ENCODE measurements around the gene UHRF1.
"Not testable (repeated sequence)": the region's sequence is repeated elsewhere in the genome, so short reads cannot be mapped to it uniquely, and the experiment has no call there.

The UHRF1 gene

GRCh38 chr19:4970558-4971423 lies 61.5 kb downstream of the UHRF1 start:
- in situ Hi-C loops (cut with MboI; ENCODE audit: low sequenced_read_pairs): no loop called here

- in situ Hi-C loops (cut with MboI; ENCODE audit: low sequenced_read_pairs): no loop called here
Observed at GRCh38 chr19:4971424-4971793, 62.1 kb downstream of the UHRF1 start.

- in situ Hi-C loops (cut with MboI; ENCODE audit: low sequenced_read_pairs): no loop called here
Observed at GRCh38 chr19:4971816-4972495, 62.7 kb downstream of the UHRF1 start.

GRCh38 chr19:4972509-4973230 lies 63.4 kb downstream of the UHRF1 start:
- in situ Hi-C loops (cut with MboI; ENCODE audit: low sequenced_read_pairs): no loop called here

GRCh38 chr19:4974880-4975469 lies 65.7 kb downstream of the UHRF1 start:
- in situ Hi-C loops (cut with MboI; ENCODE audit: low sequenced_read_pairs): no loop called here

GRCh38 chr19:4975601-4976000 lies 66.3 kb downstream of the UHRF1 start:
- in situ Hi-C loops (cut with MboI; ENCODE audit: low sequenced_read_pairs): not testable (repeated sequence)

- in situ Hi-C loops (cut with MboI; ENCODE audit: low sequenced_read_pairs): no loop called here
Observed at GRCh38 chr19:4976401-4977298, 67.3 kb downstream of the UHRF1 start.

GRCh38 chr19:4977299-4978174 lies 68.2 kb downstream of the UHRF1 start:
- in situ Hi-C loops (cut with MboI; ENCODE audit: low sequenced_read_pairs): no loop called here

GRCh38 chr19:4979211-4979807 lies 70.0 kb downstream of the UHRF1 start:
- in situ Hi-C loops (cut with MboI; ENCODE audit: low sequenced_read_pairs): no loop called here

- in situ Hi-C loops (cut with MboI; ENCODE audit: low sequenced_read_pairs): no loop called here
Observed at GRCh38 chr19:4980067-4980466, 70.8 kb downstream of the UHRF1 start.

- in situ Hi-C loops (cut with MboI; ENCODE audit: low sequenced_read_pairs): no loop called here
Observed at GRCh38 chr19:4980838-4981680, 71.8 kb downstream of the UHRF1 start.

- in situ Hi-C loops (cut with MboI; ENCODE audit: low sequenced_read_pairs): no loop called here
Observed at GRCh38 chr19:4981681-4981958, 72.3 kb downstream of the UHRF1 start.

GRCh38 chr19:4983346-4984105 lies 74.2 kb downstream of the UHRF1 start:
- in situ Hi-C loops (cut with MboI; ENCODE audit: low sequenced_read_pairs): no loop called here

GRCh38 chr19:4984106-4984380 lies 74.7 kb downstream of the UHRF1 start:
- in situ Hi-C loops (cut with MboI; ENCODE audit: low sequenced_read_pairs): no loop called here

- in situ Hi-C loops (cut with MboI; ENCODE audit: low sequenced_read_pairs): no loop called here
Observed at GRCh38 chr19:4984438-4984990, 75.2 kb downstream of the UHRF1 start.

- in situ Hi-C loops (cut with MboI; ENCODE audit: low sequenced_read_pairs): no loop called here
Observed at GRCh38 chr19:4985551-4985991, 76.3 kb downstream of the UHRF1 start.

- in situ Hi-C loops (cut with MboI; ENCODE audit: low sequenced_read_pairs): no loop called here
Observed at GRCh38 chr19:4986056-4986455, 76.8 kb downstream of the UHRF1 start.

Data from HL-60/S4 treated with phorbol 12-myristate 13-acetate at 8.2 ng/mL for 4 days and 3 days (cell line).